H9 (cell line): ENCODE data around the gene SEMA3E. TPM values are rescaled to one million over a fixed set of nuclear protein-coding genes. Genes with fewer than 3 reads are reported as not detected.

Experiments used
- DNase-seq: peaks from one replicate; pipeline ENCODE4 v3.0.0-alpha.2; 2017
- H2AFZ ChIP-seq: one replicate; pipeline ENCODE4 v1.6.1; 2013; ENCODE audit warnings: mild to moderate bottlenecking, low read length, control low read depth, moderate library complexity
- H2AK5ac ChIP-seq: 2 replicates; pipeline ENCODE4 v1.6.1; 2013; ENCODE audit warnings: low read length, control low read depth, mixed read lengths; ENCODE audit not compliant: insufficient read length
- H2BK120ac ChIP-seq: one replicate; pipeline ENCODE4 v1.6.1; 2013; ENCODE audit warnings: low read depth, mild to moderate bottlenecking, low read length, control low read depth, inconsistent platforms; ENCODE audit not compliant: poor library complexity, severe bottlenecking
- H2BK12ac ChIP-seq: 2 replicates; pipeline ENCODE4 v1.6.1; 2013; ENCODE audit warnings: low read length, control low read depth, mixed read lengths, low read depth; ENCODE audit not compliant: insufficient read length
- H2BK15ac ChIP-seq: 2 replicates; pipeline ENCODE4 v1.6.1; 2013; ENCODE audit warnings: low read depth, low read length, control low read depth
- H2BK20ac ChIP-seq: one replicate; pipeline ENCODE4 v1.6.1; 2013; ENCODE audit warnings: low read depth, mild to moderate bottlenecking, low read length, control low read depth, inconsistent platforms; ENCODE audit not compliant: poor library complexity, severe bottlenecking
- H2BK5ac ChIP-seq: 2 replicates; pipeline ENCODE4 v1.6.1; 2013; ENCODE audit warnings: low read length, control low read depth, mixed read lengths; ENCODE audit not compliant: insufficient read length
- H3K14ac ChIP-seq: 2 replicates; pipeline ENCODE4 v1.6.1; 2013; ENCODE audit warnings: low read length, control low read depth; ENCODE audit not compliant: insufficient read depth
- H3K18ac ChIP-seq: 2 replicates; pipeline ENCODE4 v1.6.1; 2013; ENCODE audit warnings: low read depth, mild to moderate bottlenecking, mixed read lengths, low read length, control low read depth; ENCODE audit not compliant: insufficient read length
- H3K23ac ChIP-seq: 2 replicates; pipeline ENCODE4 v1.6.1; 2013; ENCODE audit warnings: low read length, control low read depth, mixed read lengths, low read depth; ENCODE audit not compliant: insufficient read length
- H3K23me2 ChIP-seq: 2 replicates; pipeline ENCODE4 v1.6.1; 2013; ENCODE audit warnings: low read depth, mild to moderate bottlenecking, mixed read lengths, low read length, control low read depth; ENCODE audit not compliant: insufficient read length, poor library complexity, severe bottlenecking
- H3K27ac ChIP-seq: 2 replicates; pipeline ENCODE4 v1.5.1; 2013; ENCODE audit warnings: low read length, control low read depth, mixed read lengths, low read depth; ENCODE audit not compliant: insufficient read length
- H3K27me3 ChIP-seq: 2 replicates; pipeline ENCODE4 v1.6.1; 2013; ENCODE audit warnings: low read length, control low read depth, inconsistent platforms; ENCODE audit not compliant: insufficient read depth
- H3K4ac ChIP-seq: 2 replicates; pipeline ENCODE4 v1.6.1; 2013; ENCODE audit warnings: low read depth, mild to moderate bottlenecking, control low read depth, inconsistent platforms, low read length, moderate library complexity
- H3K4me1 ChIP-seq: 2 replicates; pipeline ENCODE4 v1.6.1; 2013; ENCODE audit warnings: low read length, control low read depth, inconsistent platforms; ENCODE audit not compliant: insufficient read depth
- H3K4me2 ChIP-seq: 2 replicates; pipeline ENCODE4 v1.6.1; 2013; ENCODE audit warnings: low read length, control low read depth, mixed read lengths; ENCODE audit not compliant: insufficient read length, insufficient read depth
- H3K56ac ChIP-seq: 2 replicates; pipeline ENCODE4 v1.6.1; 2013; ENCODE audit warnings: low read depth, mild to moderate bottlenecking, mixed read lengths, low read length, control low read depth; ENCODE audit not compliant: insufficient read length
- H3K79me1 ChIP-seq: 2 replicates; pipeline ENCODE4 v1.6.1; 2013; ENCODE audit warnings: low read depth, mild to moderate bottlenecking, moderate library complexity, low read length, control low read depth, inconsistent platforms; ENCODE audit not compliant: insufficient read depth, poor library complexity, severe bottlenecking
- H3K79me2 ChIP-seq: 2 replicates; pipeline ENCODE4 v1.6.1; 2013; ENCODE audit warnings: low read length, control low read depth, inconsistent platforms; ENCODE audit not compliant: insufficient read depth
- H3K9ac ChIP-seq: 2 replicates; pipeline ENCODE4 v1.6.1; 2013; ENCODE audit warnings: low read length, control low read depth, mixed read lengths; ENCODE audit not compliant: insufficient read length; ENCODE audit errors: extremely low read depth
- H3K9me3 ChIP-seq: one replicate; pipeline ENCODE4 v1.6.1; 2013; ENCODE audit warnings: low read depth, low read length, inconsistent platforms; ENCODE audit not compliant: control insufficient read depth
- H3T11ph ChIP-seq: one replicate; pipeline ENCODE4 v1.6.1; 2013; ENCODE audit warnings: mild to moderate bottlenecking, low read length, control low read depth, inconsistent platforms
- H4K20me1 ChIP-seq: one replicate; pipeline ENCODE4 v1.6.1; 2013; ENCODE audit not compliant: control insufficient read depth, insufficient read length, insufficient read depth
- H4K5ac ChIP-seq: 2 replicates; pipeline ENCODE4 v1.6.1; 2013; ENCODE audit warnings: low read depth, mild to moderate bottlenecking, mixed read lengths, low read length, control low read depth; ENCODE audit not compliant: insufficient read length
- H4K8ac ChIP-seq: replicated peaks from 2 replicates; pipeline ENCODE4 v1.6.1; 2013; ENCODE audit warnings: low read length, control low read depth, mixed read lengths, low read depth; ENCODE audit not compliant: insufficient read length
- H4K91ac ChIP-seq: 2 replicates; pipeline ENCODE4 v1.6.1; 2013; ENCODE audit warnings: low read depth, mild to moderate bottlenecking, moderate library complexity, mixed read lengths, low read length, control low read depth; ENCODE audit not compliant: insufficient read length
- H3K27ac Mint-ChIP-seq, 3 experiments: 2 replicates in 2 of 3; 3 replicates in 1 of 3; pipeline ENCODE4 v1.8.0; 2020 to 2021; ENCODE audit warnings: mixed read lengths in 3 of 3, mild to moderate bottlenecking in 1 of 3, moderate library complexity in 1 of 3
- H3K27me3 Mint-ChIP-seq: 2 replicates; pipeline ENCODE4 v1.8.0; 2021; ENCODE audit warnings: low read depth, mild to moderate bottlenecking, moderate library complexity, mixed read lengths
- H3K36me3 Mint-ChIP-seq, 3 experiments: 2 replicates in 2 of 3; 3 replicates in 1 of 3; pipeline ENCODE4 v1.8.0; 2020 to 2021; ENCODE audit warnings: low read depth in 3 of 3, mixed read lengths in 3 of 3; ENCODE audit not compliant: insufficient read depth in 1 of 3
- H3K4me1 Mint-ChIP-seq, 2 experiments: 2 replicates each; pipeline ENCODE4 v1.8.0; 2020; ENCODE audit warnings: mixed read lengths in 2 of 2
- H3K4me3 Mint-ChIP-seq, 2 experiments: 2 replicates in 1 of 2; 3 replicates in 1 of 2; pipeline ENCODE4 v1.8.0; 2020 to 2021; ENCODE audit warnings: mild to moderate bottlenecking in 2 of 2, mixed read lengths in 2 of 2, moderate library complexity in 1 of 2
- H3K9me3 Mint-ChIP-seq, 2 experiments: 2 replicates in 1 of 2; 3 replicates in 1 of 2; pipeline ENCODE4 v1.8.0; 2020; ENCODE audit warnings: mild to moderate bottlenecking in 2 of 2, mixed read lengths in 2 of 2, moderate library complexity in 1 of 2
- total RNA-seq: library from RNA; stranded (reverse); gene quantifications from 2 replicates; pipeline ENCODE4 v1.2.1, GENCODE V29; 2021
- TF ChIP-seq, protein P1 (sequence below): fragments of 200-600 bp; sonication (generic); conservative IDR thresholded peaks from 3 replicates; pipeline ENCODE4 v1.8.0; 2021; ENCODE audit warnings: antibody characterized with exemption, mild to moderate bottlenecking

The SEMA3E gene
- total RNA-seq, 1 experiment from 2014 or later: 0.39 TPM

DNA sequence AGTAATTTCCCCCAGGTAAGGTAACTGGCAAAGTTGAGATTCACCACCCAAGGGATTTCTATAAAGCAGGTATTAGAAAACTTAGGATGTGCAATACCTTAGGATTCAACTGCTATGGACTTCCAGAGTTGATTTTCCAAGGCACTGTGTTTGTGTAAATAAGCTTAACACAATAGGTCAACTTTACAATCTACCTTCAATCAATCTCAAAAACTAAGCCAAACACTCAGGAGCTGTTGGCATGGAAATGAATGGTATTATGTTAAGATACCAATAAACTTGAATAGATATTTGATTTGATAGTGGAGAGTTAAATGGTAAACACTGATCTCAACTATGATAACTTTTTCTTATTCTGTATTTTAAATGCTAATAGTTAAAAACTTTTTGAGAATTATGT lies 762 bp upstream of the SEMA3E start:
- no peak for DNase-seq
- Histone ChIP-seq H3T11ph (no peak overlapping the region), H2BK20ac (no peak overlapping the region), H3K4me1 (no peaks in the 10 kb centered on the region), H2BK12ac (no peak overlapping the region), H3K56ac (no peak overlapping the region), H2AK5ac (no peak overlapping the region), H3K27ac (no peak overlapping the region), H4K8ac (no peak overlapping the region), H4K20me1 (no peaks in the 10 kb centered on the region), H2BK120ac (no peak overlapping the region), H3K79me1 (no peaks in the 10 kb centered on the region), H4K91ac (no peak overlapping the region), H2BK15ac (no peak overlapping the region), H3K23ac (no peak overlapping the region), H3K4me2 (no peak overlapping the region), H3K79me2 (no peaks in the 10 kb centered on the region), H2AFZ (no peak overlapping the region), H3K4ac (no peak overlapping the region), H3K14ac (no peak overlapping the region), H2BK5ac (no peak overlapping the region), H4K5ac (no peak overlapping the region), H3K27me3 (no peaks in the 10 kb centered on the region), H3K18ac (no peak overlapping the region), H3K9me3 (no peaks in the 10 kb centered on the region), H3K23me2 (peaks cover 7% of the 10 kb centered on the region), H3K9ac (no peak overlapping the region)
- H3K27me3 Mint-ChIP-seq: peaks cover 2% of the 10 kb centered on the region
- H3K36me3 Mint-ChIP-seq: no peaks in the 10 kb centered on the region; a peak in 1 of 7 replicates
- H3K4me3 Mint-ChIP-seq: no peak overlapping the region
- TF ChIP-seq, protein P1, sequence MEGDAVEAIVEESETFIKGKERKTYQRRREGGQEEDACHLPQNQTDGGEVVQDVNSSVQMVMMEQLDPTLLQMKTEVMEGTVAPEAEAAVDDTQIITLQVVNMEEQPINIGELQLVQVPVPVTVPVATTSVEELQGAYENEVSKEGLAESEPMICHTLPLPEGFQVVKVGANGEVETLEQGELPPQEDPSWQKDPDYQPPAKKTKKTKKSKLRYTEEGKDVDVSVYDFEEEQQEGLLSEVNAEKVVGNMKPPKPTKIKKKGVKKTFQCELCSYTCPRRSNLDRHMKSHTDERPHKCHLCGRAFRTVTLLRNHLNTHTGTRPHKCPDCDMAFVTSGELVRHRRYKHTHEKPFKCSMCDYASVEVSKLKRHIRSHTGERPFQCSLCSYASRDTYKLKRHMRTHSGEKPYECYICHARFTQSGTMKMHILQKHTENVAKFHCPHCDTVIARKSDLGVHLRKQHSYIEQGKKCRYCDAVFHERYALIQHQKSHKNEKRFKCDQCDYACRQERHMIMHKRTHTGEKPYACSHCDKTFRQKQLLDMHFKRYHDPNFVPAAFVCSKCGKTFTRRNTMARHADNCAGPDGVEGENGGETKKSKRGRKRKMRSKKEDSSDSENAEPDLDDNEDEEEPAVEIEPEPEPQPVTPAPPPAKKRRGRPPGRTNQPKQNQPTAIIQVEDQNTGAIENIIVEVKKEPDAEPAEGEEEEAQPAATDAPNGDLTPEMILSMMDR: no peak
- peaks cover 13 to 19% of the 10 kb centered on the region in 2 experiments for H3K4me1 Mint-ChIP-seq
- no peaks in the 10 kb centered on the region for H3K9me3 Mint-ChIP-seq
- no peak overlapping the region for H3K27ac Mint-ChIP-seq
